OCI-LY7 (cell line): ENCODE measurements around the gene GRM1. TPM values are rescaled to one million over a fixed set of nuclear protein-coding genes. Genes with fewer than 3 reads are reported as not detected.

Experiments used
- BruUV-seq: library from RNA; stranded (reverse); fragments of 400-500 nt; replicated peaks from 2 replicates; lab custom pipeline; 2021; lab: Mats Ljungman, UMichigan
- CTCF ChIA-PET: fragments of 300-600 bp; sonication (Branson Sonifier 250); formaldehyde crosslinking; loops from one replicate; lab custom pipeline; 2022; ENCODE audit warnings: antibody characterized with exemption; ENCODE audit not compliant: unreplicated experiment; lab: Charles Lee
- POLR2A ChIA-PET: fragments of 300-600 bp; sonication (Branson Sonifier 250); formaldehyde crosslinking; loops from one replicate; lab custom pipeline; 2022; ENCODE audit warnings: antibody characterized with exemption; lab: Charles Lee
- DNase-seq: peaks from one replicate; pipeline ENCODE4 v3.0.0-alpha.2; 2015; ENCODE audit warnings: low spot score
- H2AFZ ChIP-seq: fragments of 200-600 bp; sonication (generic), shearing (Covaris generic); 2 replicates; pipeline ENCODE4 v1.6.1; 2014; ENCODE audit warnings: mild to moderate bottlenecking, antibody characterized with exemption, low read length, moderate library complexity
- H3K27ac ChIP-seq: fragments of 200-600 bp; sonication (generic); 2 replicates; pipeline ENCODE4 v1.5.1; 2014; ENCODE audit warnings: mixed run types, low read depth, mild to moderate bottlenecking, moderate library complexity, low read length, inconsistent platforms; ENCODE audit not compliant: poor library complexity, severe bottlenecking
- H3K36me3 ChIP-seq: fragments of 200-600 bp; sonication (generic); 2 replicates; pipeline ENCODE4 v1.6.1; 2014; ENCODE audit warnings: mild to moderate bottlenecking, antibody characterized with exemption, low read length, moderate library complexity, mixed read lengths; ENCODE audit not compliant: insufficient read depth
- H3K4me1 ChIP-seq: fragments of 200-600 bp; sonication (generic); 2 replicates; pipeline ENCODE4 v1.5.1; 2014; ENCODE audit warnings: mild to moderate bottlenecking, low read length; ENCODE audit not compliant: insufficient read depth, poor library complexity, severe bottlenecking
- H3K4me2 ChIP-seq: fragments of 200-600 bp; sonication (generic); 2 replicates; pipeline ENCODE4 v1.6.1; 2014; ENCODE audit warnings: mild to moderate bottlenecking, low read length
- H3K4me3 ChIP-seq: fragments of 200-600 bp; sonication (generic); 2 replicates; pipeline ENCODE4 v1.5.1; 2014; ENCODE audit warnings: mild to moderate bottlenecking, low read depth, low read length; ENCODE audit not compliant: poor library complexity, severe bottlenecking
- H3K79me2 ChIP-seq: fragments of 200-600 bp; sonication (generic); 2 replicates; pipeline ENCODE4 v1.6.1; 2016; ENCODE audit warnings: low read depth, mild to moderate bottlenecking, low read length, moderate library complexity, mixed read lengths; ENCODE audit not compliant: insufficient read depth
- H3K9me2 ChIP-seq: fragments of 200-600 bp; sonication (generic); 2 replicates; pipeline ENCODE4 v1.6.1; 2016; ENCODE audit warnings: mild to moderate bottlenecking, low read length, mixed read lengths; ENCODE audit not compliant: insufficient read depth
- H3K9me3 ChIP-seq: fragments of 200-600 bp; sonication (generic); 2 replicates; pipeline ENCODE4 v1.6.1; 2014; ENCODE audit warnings: mild to moderate bottlenecking, mixed run types, low read length, mixed read lengths
- H4K20me1 ChIP-seq: fragments of 200-600 bp; sonication (generic); 2 replicates; pipeline ENCODE4 v1.6.1; 2014; ENCODE audit warnings: mild to moderate bottlenecking, antibody characterized with exemption, low read length, moderate library complexity, mixed read lengths; ENCODE audit not compliant: insufficient read depth
- EZH2phosphoT487 ChIP-seq: fragments of 200-600 bp; sonication (generic); IDR thresholded peaks from 2 replicates; pipeline ENCODE4 v1.6.1; 2018; ENCODE audit warnings: low read depth, borderline replicate concordance, mild to moderate bottlenecking, mixed run types, antibody characterized with exemption, low read length, moderate library complexity, mixed read lengths
- intact Hi-C: fragments of 100-400 bp; cut with micrococcal nuclease; formaldehyde crosslinking; loops from one replicate; pipeline ENCODE4 v1.10.0; 2022; ENCODE audit not compliant: unreplicated experiment
- total RNA-seq, 2 experiments: library from RNA; depleted of rRNA in 1 of 2; stranded (reverse); fragments of >200 nt in 1 of 2; shearing (Covaris generic) in 1 of 2; gene quantifications; 2 replicates each; pipeline ENCODE4 v1.2.3, GENCODE V29; 2014 to 2022
- TF ChIP-seq, protein P1 (sequence below): fragments of 200-600 bp; sonication (generic); conservative IDR thresholded peaks from 2 replicates; pipeline ENCODE4 v1.5.1; 2014; ENCODE audit warnings: mild to moderate bottlenecking, antibody characterized with exemption, low read length, moderate library complexity, mixed read lengths

GRM1 gene
- total RNA-seq, 2 experiments from 2014 or later: not detected

DNA sequence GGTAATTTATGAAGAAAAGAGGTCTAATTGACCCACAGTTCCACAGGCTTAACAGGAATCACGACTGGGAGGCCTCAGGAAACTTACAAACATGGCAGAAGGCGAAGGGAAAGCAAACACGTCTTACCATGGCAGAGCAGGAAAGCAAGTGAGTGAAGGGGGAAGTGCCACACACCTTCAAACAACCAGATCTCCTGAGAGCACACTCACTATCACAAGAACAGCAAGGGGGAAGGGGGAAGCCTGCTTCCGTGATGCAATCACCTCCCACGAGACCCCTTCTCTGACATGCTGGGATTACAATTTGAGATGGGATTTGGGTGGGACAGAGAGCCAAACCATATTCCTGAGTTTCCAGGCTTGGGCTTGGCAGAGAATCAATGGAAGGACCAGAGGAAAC, 390.7 kb downstream of the GRM1 start:
- no peak overlapping the region for H3K27ac ChIP-seq
- no peaks in the 10 kb centered on the region for H3K36me3 ChIP-seq
- intact Hi-C loops: no loop called here
- ChIA-PET CTCF (no interaction called here), POLR2A (no interaction called here)
- no peak overlapping the region for H3K4me2 ChIP-seq
- no peak for DNase-seq
- H3K4me1 ChIP-seq: no peaks in the 10 kb centered on the region
- H4K20me1 ChIP-seq: no peaks in the 10 kb centered on the region
- TF ChIP-seq EZH2phosphoT487: no peak
- TF ChIP-seq, protein P1, sequence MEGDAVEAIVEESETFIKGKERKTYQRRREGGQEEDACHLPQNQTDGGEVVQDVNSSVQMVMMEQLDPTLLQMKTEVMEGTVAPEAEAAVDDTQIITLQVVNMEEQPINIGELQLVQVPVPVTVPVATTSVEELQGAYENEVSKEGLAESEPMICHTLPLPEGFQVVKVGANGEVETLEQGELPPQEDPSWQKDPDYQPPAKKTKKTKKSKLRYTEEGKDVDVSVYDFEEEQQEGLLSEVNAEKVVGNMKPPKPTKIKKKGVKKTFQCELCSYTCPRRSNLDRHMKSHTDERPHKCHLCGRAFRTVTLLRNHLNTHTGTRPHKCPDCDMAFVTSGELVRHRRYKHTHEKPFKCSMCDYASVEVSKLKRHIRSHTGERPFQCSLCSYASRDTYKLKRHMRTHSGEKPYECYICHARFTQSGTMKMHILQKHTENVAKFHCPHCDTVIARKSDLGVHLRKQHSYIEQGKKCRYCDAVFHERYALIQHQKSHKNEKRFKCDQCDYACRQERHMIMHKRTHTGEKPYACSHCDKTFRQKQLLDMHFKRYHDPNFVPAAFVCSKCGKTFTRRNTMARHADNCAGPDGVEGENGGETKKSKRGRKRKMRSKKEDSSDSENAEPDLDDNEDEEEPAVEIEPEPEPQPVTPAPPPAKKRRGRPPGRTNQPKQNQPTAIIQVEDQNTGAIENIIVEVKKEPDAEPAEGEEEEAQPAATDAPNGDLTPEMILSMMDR: no peak
- H3K79me2 ChIP-seq: no peaks in the 10 kb centered on the region
- no peak overlapping the region for H2AFZ ChIP-seq
- no peak overlapping the region for H3K4me3 ChIP-seq
- H3K9me2 ChIP-seq: no peaks in the 10 kb centered on the region
- BruUV-seq: no TSS peak
- no peaks in the 10 kb centered on the region for H3K9me3 ChIP-seq

DNA sequence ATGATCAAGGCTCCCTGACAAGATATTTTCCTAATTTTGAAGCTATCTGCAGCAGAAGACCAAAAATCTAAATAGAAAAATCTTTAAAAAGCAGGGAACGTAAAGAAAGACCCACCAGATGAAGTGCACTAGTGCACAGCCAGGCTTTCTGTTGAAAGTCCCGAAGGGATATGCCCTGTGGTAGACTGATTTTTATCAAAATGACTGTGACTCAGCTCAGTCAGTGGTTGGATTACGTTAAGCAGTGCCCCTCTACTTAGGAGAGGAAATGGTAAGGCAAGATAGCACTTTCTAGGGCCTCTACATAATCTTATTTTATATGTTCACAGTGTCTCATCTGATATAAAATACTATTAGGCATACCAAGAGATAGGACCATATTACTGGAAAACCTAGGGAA, 391.4 kb downstream of the GRM1 start:
- BruUV-seq: no TSS peak

DNA sequence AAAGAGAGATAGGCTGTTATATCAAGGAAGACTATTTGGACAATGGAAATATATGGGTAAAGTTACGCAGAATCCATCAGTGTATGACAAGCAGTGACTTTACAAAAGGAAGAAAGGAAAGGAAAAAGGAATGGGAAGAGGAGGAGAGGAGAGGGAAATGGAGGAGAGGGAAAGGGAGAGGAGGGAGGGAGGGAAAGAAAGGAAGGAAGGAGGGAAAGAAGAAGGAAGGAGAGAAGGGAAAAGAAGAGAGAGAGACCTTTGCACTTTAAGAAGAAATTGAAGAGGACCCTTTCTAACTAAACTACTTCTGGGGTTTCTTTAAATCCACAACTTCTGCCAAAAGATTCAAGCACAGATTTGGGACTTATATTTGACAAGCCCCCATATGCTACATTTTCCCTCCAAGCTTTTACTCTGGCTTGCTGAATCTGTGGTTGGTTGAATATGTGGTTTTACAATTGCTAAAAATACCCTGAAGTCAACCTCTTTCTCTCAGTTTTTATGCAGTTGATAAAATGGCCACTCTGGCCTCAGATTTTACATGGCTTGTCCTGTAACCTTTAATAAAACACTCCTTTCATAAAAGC, 394.0 kb downstream of the GRM1 start:
- Histone ChIP-seq H3K79me2 (no peaks in the 10 kb centered on the region), H3K36me3 (no peaks in the 10 kb centered on the region), H3K9me3 (no peaks in the 10 kb centered on the region), H3K9me2 (no peaks in the 10 kb centered on the region), H3K4me2 (no peak overlapping the region), H3K4me3 (no peak overlapping the region), H3K4me1 (no peaks in the 10 kb centered on the region), H2AFZ (no peak overlapping the region), H3K27ac (no peak overlapping the region), H4K20me1 (no peaks in the 10 kb centered on the region)
- no TSS peak for BruUV-seq
- no peak for TF ChIP-seq EZH2phosphoT487
- ChIA-PET CTCF (no interaction called here), POLR2A (no interaction called here)
- intact Hi-C loops: no loop called here
- no peak for DNase-seq

More for the DNA sequence above, 391.4 kb downstream of the GRM1 start:
- no peak for DNase-seq
- Histone ChIP-seq H3K79me2 (no peaks in the 10 kb centered on the region), H3K9me2 (no peaks in the 10 kb centered on the region), H3K4me3 (no peak overlapping the region), H2AFZ (no peak overlapping the region), H3K36me3 (no peaks in the 10 kb centered on the region), H3K4me2 (no peak overlapping the region), H3K9me3 (no peaks in the 10 kb centered on the region), H4K20me1 (no peaks in the 10 kb centered on the region), H3K27ac (no peak overlapping the region), H3K4me1 (no peaks in the 10 kb centered on the region)
- CTCF ChIA-PET: no interaction called here
- POLR2A ChIA-PET: no interaction called here
- intact Hi-C loops: no loop called here
- TF ChIP-seq EZH2phosphoT487: no peak
- TF ChIP-seq, protein P1: no peak
